OCI-LY1 (cell line): ENCODE data around the gene RPL35.

Experiments
- H2AFZ ChIP-seq: fragments of 200-600 bp; sonication (generic), shearing (Covaris generic); 2 replicates; pipeline ENCODE4 v1.6.0; 2014; ENCODE audit warnings: antibody characterized with exemption, mild to moderate bottlenecking, low read length
- H3F3A ChIP-seq: fragments of 200-600 bp; sonication (generic), shearing (Covaris generic); 2 replicates; pipeline ENCODE4 v1.6.0; 2014; ENCODE audit warnings: mild to moderate bottlenecking, antibody characterized with exemption, low read length, moderate library complexity; ENCODE audit not compliant: insufficient read depth
- H3K27ac ChIP-seq: fragments of 200-600 bp; sonication (generic); 2 replicates; pipeline ENCODE4 v1.5.1; 2014; ENCODE audit warnings: low read length, mixed run types, mild to moderate bottlenecking, low read depth; ENCODE audit not compliant: poor library complexity, severe bottlenecking
- H3K27me3 ChIP-seq: fragments of 200-600 bp; sonication (generic); 2 replicates; pipeline ENCODE4 v1.6.0; 2014; ENCODE audit warnings: antibody characterized with exemption, mild to moderate bottlenecking, low read length, moderate library complexity; ENCODE audit not compliant: insufficient read depth
- H3K36me3 ChIP-seq: fragments of 200-600 bp; sonication (generic); 2 replicates; pipeline ENCODE4 v1.6.1; 2014; ENCODE audit warnings: mild to moderate bottlenecking, antibody characterized with exemption, low read length, moderate library complexity, mixed read lengths; ENCODE audit not compliant: insufficient read depth
- H3K4me1 ChIP-seq: fragments of 200-600 bp; sonication (generic); 2 replicates; pipeline ENCODE4 v1.5.1; 2014; ENCODE audit warnings: mild to moderate bottlenecking, low read length, moderate library complexity; ENCODE audit not compliant: insufficient read depth, severe bottlenecking
- H3K4me2 ChIP-seq: fragments of 200-600 bp; sonication (generic), shearing (Covaris generic); 2 replicates; pipeline ENCODE4 v1.6.1; 2014; ENCODE audit warnings: low read length
- H3K4me3 ChIP-seq: fragments of 200-600 bp; sonication (generic); 2 replicates; pipeline ENCODE4 v1.5.1; 2014; ENCODE audit warnings: low read length, low read depth, mild to moderate bottlenecking, mixed read lengths; ENCODE audit not compliant: poor library complexity, severe bottlenecking
- H3K79me2 ChIP-seq: fragments of 200-600 bp; shearing (Covaris generic); 2 replicates; pipeline ENCODE4 v1.6.1; 2016; ENCODE audit warnings: mixed run types, low read length, mixed read lengths; ENCODE audit not compliant: insufficient read depth
- H3K9ac ChIP-seq: fragments of 200-600 bp; sonication (generic), shearing (Covaris generic); 2 replicates; pipeline ENCODE4 v1.6.1; 2014; ENCODE audit warnings: mild to moderate bottlenecking, low read length, mixed read lengths
- H3K9me2 ChIP-seq: fragments of 200-600 bp; sonication (generic), shearing (Covaris generic); 2 replicates; pipeline ENCODE4 v1.6.1; 2014; ENCODE audit warnings: low read depth, mild to moderate bottlenecking, low read length, mixed read lengths
- H3K9me3 ChIP-seq: fragments of 200-600 bp; shearing (Covaris generic); 2 replicates; pipeline ENCODE4 v1.6.1; 2014; ENCODE audit warnings: low read length, mixed read lengths
- H4K20me1 ChIP-seq: fragments of 200-600 bp; sonication (generic), shearing (Covaris generic); 2 replicates; pipeline ENCODE4 v1.6.0; 2016; ENCODE audit warnings: mild to moderate bottlenecking, low read length; ENCODE audit not compliant: insufficient read depth
- EZH2 ChIP-seq: fragments of 200-600 bp; sonication (generic), shearing (Covaris generic); IDR thresholded peaks from 2 replicates; pipeline ENCODE4 v1.8.0; 2017; ENCODE audit warnings: borderline replicate concordance, mixed run types, mild to moderate bottlenecking, antibody characterized with exemption, low read length, moderate library complexity, mixed read lengths
- TF ChIP-seq, protein P1 (sequence below): fragments of 200-600 bp; sonication (generic), shearing (Covaris generic); IDR thresholded peaks from 2 replicates; pipeline ENCODE4 v1.5.1; 2017; ENCODE audit warnings: mild to moderate bottlenecking, antibody characterized with exemption, low read length, moderate library complexity, mixed read lengths

The RPL35 gene

DNA sequence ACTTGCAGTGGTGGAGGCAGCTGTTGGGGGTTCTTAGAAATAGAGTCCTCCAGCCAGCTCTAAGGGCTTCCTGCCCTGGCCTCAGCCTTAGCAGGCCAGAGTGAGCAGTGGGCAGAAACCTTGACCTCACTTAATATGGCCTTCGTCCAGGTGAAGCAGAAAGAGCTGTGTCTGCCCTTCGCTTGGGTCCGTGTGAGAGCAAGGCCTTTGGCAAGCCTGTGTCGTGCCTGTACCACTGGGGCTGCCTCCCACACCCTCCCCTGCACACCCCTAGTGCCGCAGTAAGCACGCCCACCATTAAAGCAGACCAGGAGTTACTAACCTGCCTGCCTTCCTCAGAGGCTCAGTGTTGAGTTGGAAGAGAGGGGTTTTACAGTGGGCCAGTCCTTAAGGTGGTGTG, 13.7 kb upstream of the RPL35 start:
- H3K79me2 ChIP-seq = peaks cover 24% of the 10 kb centered on the region

DNA sequence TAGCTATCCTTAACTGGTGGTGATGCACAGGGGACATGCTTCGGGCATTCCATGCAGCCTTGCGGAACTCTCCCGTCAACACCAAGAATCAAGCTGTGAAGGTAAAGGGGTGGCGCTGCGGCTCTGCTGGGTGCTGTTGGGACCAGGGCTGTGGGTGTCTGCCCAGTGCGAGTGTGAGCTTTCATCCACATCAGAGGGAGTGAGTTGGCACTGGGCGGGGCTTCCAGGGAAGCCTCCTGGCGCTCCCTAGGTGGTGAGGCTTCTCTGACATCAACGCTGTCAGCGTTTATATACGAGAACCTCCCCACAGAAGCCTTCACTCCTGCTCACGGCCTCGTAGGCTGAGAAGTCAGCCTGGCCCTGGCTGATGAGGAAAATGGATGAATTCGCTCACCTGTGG, 11.9 kb upstream of the RPL35 start:
- no peak overlapping the region for H2AFZ ChIP-seq
- no peak overlapping the region for H3K4me3 ChIP-seq
- TF ChIP-seq, protein P1, sequence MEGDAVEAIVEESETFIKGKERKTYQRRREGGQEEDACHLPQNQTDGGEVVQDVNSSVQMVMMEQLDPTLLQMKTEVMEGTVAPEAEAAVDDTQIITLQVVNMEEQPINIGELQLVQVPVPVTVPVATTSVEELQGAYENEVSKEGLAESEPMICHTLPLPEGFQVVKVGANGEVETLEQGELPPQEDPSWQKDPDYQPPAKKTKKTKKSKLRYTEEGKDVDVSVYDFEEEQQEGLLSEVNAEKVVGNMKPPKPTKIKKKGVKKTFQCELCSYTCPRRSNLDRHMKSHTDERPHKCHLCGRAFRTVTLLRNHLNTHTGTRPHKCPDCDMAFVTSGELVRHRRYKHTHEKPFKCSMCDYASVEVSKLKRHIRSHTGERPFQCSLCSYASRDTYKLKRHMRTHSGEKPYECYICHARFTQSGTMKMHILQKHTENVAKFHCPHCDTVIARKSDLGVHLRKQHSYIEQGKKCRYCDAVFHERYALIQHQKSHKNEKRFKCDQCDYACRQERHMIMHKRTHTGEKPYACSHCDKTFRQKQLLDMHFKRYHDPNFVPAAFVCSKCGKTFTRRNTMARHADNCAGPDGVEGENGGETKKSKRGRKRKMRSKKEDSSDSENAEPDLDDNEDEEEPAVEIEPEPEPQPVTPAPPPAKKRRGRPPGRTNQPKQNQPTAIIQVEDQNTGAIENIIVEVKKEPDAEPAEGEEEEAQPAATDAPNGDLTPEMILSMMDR = no peak
- TF ChIP-seq EZH2 = no peak
- no peaks in the 10 kb centered on the region for H4K20me1 ChIP-seq
- H3K27ac ChIP-seq = no peak overlapping the region
- no peaks in the 10 kb centered on the region for H3K27me3 ChIP-seq
- H3K9me3 ChIP-seq = no peaks in the 10 kb centered on the region
- peaks cover 63% of the 10 kb centered on the region for H3K36me3 ChIP-seq
- H3K4me2 ChIP-seq = no peak overlapping the region
- peaks cover 31% of the 10 kb centered on the region for H3K4me1 ChIP-seq
- H3K9ac ChIP-seq = no peak overlapping the region
- H3F3A ChIP-seq = no peaks in the 10 kb centered on the region
- no peaks in the 10 kb centered on the region for H3K9me2 ChIP-seq
- peaks cover 31% of the 10 kb centered on the region for H3K79me2 ChIP-seq

More for the DNA sequence above, 13.7 kb upstream of the RPL35 start:
- H3K9me3 ChIP-seq = no peaks in the 10 kb centered on the region
- H3K4me2 ChIP-seq = no peak overlapping the region
- no peaks in the 10 kb centered on the region for H3K27me3 ChIP-seq
- H4K20me1 ChIP-seq = no peaks in the 10 kb centered on the region
- no peak overlapping the region for H2AFZ ChIP-seq
- peaks cover 79% of the 10 kb centered on the region for H3K36me3 ChIP-seq
- no peaks in the 10 kb centered on the region for H3F3A ChIP-seq
- H3K4me1 ChIP-seq = peaks cover 35% of the 10 kb centered on the region
- H3K9ac ChIP-seq = no peak overlapping the region
- no peaks in the 10 kb centered on the region for H3K9me2 ChIP-seq
- no peak for TF ChIP-seq EZH2
- TF ChIP-seq, protein P1 = no peak
- no peak overlapping the region for H3K27ac ChIP-seq
- H3K4me3 ChIP-seq = no peak overlapping the region

DNA sequence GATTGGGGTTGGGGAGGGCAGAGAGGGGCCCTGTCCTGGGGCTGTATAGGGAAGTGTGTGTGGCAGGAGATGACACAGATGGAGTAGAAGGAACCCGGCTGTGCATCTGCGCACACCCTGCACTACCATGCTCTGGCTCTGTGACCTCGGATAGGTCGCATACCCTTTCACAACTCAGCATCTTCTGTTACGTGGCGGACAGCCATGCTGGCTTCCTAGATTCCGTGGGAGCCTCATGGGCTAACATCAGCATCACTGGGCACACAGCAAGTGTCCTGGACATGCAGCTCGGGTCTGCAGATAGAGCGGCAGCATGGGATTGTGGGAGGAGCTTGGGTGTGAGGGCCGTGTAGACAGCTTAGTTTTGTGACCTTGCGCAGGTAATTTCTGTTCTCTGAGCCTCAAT, 9.4 kb upstream of the RPL35 start:
- Histone ChIP-seq H3K4me3 (peak overlapping the region; percentile 88), H3K9me3 (no peaks in the 10 kb centered on the region), H4K20me1 (no peaks in the 10 kb centered on the region), H3F3A (no peaks in the 10 kb centered on the region), H3K79me2 (peaks cover 39% of the 10 kb centered on the region), H2AFZ (no peak overlapping the region), H3K27ac (peak overlapping the region; percentile 83), H3K9ac (peak overlapping the region; percentile 99), H3K4me1 (peaks cover 45% of the 10 kb centered on the region), H3K36me3 (peaks cover 39% of the 10 kb centered on the region), H3K9me2 (no peaks in the 10 kb centered on the region), H3K27me3 (no peaks in the 10 kb centered on the region), H3K4me2 (peak overlapping the region; percentile 87)
- TF ChIP-seq, protein P1 = no peak
- TF ChIP-seq EZH2 = no peak
